CD4-positive, alpha-beta T cell (primary cell): ENCODE data around the gene SLC2A10. TPM values are rescaled to one million over a fixed set of nuclear protein-coding genes. Genes with fewer than 3 reads are reported as not detected.

Experiments used
- ATAC-seq: fragments of 200-7000 bp; cut with Tn5 transposase; one replicate; pipeline ENCODE4 v1.10.0; 2022; ENCODE audit warnings: mild to moderate bottlenecking; ENCODE audit not compliant: poor library complexity
- CTCF ChIA-PET: fragments of 350-600 bp; sonication (Branson Sonifier 250); formaldehyde crosslinking; loops from one replicate; lab custom pipeline; 2021; ENCODE audit warnings: antibody characterized with exemption, inconsistent platforms; lab: Charles Lee
- POLR2A ChIA-PET: fragments of 350-600 bp; sonication (Branson Sonifier 250); formaldehyde crosslinking; loops from one replicate; lab custom pipeline; 2021; ENCODE audit warnings: antibody characterized with exemption, inconsistent platforms; lab: Charles Lee
- DNase-seq, 14 experiments: peaks; one replicate each; pipeline ENCODE4 v3.0.0-alpha.2; 2013 to 2020; ENCODE audit warnings: mixed read lengths in 2 of 14
- H3K27ac ChIP-seq, 2 donors: one replicate each; pipeline versions ENCODE4 v1.5.1 to v1.7.0; 2013; ENCODE audit warnings: low read length in 2 of 2, low read depth in 1 of 2, mild to moderate bottlenecking in 1 of 2
- H3K27me3 ChIP-seq, 2 experiments: 1 replicate in 1 of 2; 2 replicates in 1 of 2; pipeline versions ENCODE4 v1.6.1 to v1.7.0; 2013; ENCODE audit warnings: low read length in 2 of 2, control low read depth in 1 of 2, mild to moderate bottlenecking in 1 of 2, moderate library complexity in 1 of 2; ENCODE audit not compliant: insufficient read depth in 2 of 2, control insufficient read depth in 1 of 2
- H3K36me3 ChIP-seq: one replicate; pipeline ENCODE4 v1.6.1; 2013; ENCODE audit warnings: low read length, control low read depth; ENCODE audit not compliant: insufficient read depth
- H3K4me1 ChIP-seq: one replicate; pipeline ENCODE4 v1.6.1; 2013; ENCODE audit warnings: low read length, control low read depth; ENCODE audit not compliant: insufficient read depth
- H3K4me3 ChIP-seq: one replicate; pipeline ENCODE4 v1.5.1; 2013; ENCODE audit warnings: mild to moderate bottlenecking, low read length, moderate library complexity
- H3K9me3 ChIP-seq, 2 experiments: 1 replicate in 1 of 2; 2 replicates in 1 of 2; pipeline versions ENCODE4 v1.6.1 to v1.7.0; 2013; ENCODE audit warnings: low read length in 2 of 2, mild to moderate bottlenecking in 2 of 2, control low read depth in 1 of 2, moderate library complexity in 1 of 2; ENCODE audit not compliant: control insufficient read depth in 1 of 2, insufficient read depth in 1 of 2
- H3K27ac Mint-ChIP-seq: one replicate; pipeline ENCODE4 v1.8.0; 2020; ENCODE audit warnings: mixed read lengths
- H3K27me3 Mint-ChIP-seq: one replicate; pipeline ENCODE4 v1.8.0; 2021; ENCODE audit warnings: mixed read lengths
- H3K36me3 Mint-ChIP-seq: one replicate; pipeline ENCODE4 v1.8.0; 2021; ENCODE audit warnings: low read depth, mixed read lengths
- H3K4me1 Mint-ChIP-seq: one replicate; pipeline ENCODE4 v1.8.0; 2021; ENCODE audit warnings: low read depth, mixed read lengths
- H3K4me3 Mint-ChIP-seq: one replicate; pipeline ENCODE4 v1.8.0; 2020; ENCODE audit warnings: mild to moderate bottlenecking, mixed read lengths
- H3K9me3 Mint-ChIP-seq: one replicate; pipeline ENCODE4 v1.8.0; 2020; ENCODE audit warnings: mixed read lengths
- intact Hi-C, 2 experiments: fragments of 100-400 bp; cut with DNase I in 1 of 2; cut with micrococcal nuclease in 1 of 2; formaldehyde crosslinking; loops; one replicate each; pipeline versions ENCODE4 v1.15.1 to v1.9.0; 2023 to 2025; cut with DNase I, micrococcal nuclease
- total RNA-seq, 174 experiments: library from RNA in 2 of 174; stranded (reverse) in 2 of 174; gene quantifications; one replicate each; pipeline ENCODE4 v1.2.3 and lab custom pipeline; 2021 to 2026
- TF ChIP-seq, protein P1 (sequence below): fragments of 200-600 bp; IDR thresholded peaks from one replicate; pipeline ENCODE4 v1.8.0; 2022; ENCODE audit warnings: antibody characterized with exemption, mild to moderate bottlenecking

The SLC2A10 gene
- total RNA-seq, 2 experiments from 2014 or later: not detected

- Mint-ChIP-seq H3K27ac (no peak overlapping the region), H3K9me3 (peaks cover 3% of the 10 kb centered on the region), H3K27me3 (peaks cover 86% of the 10 kb centered on the region), H3K4me3 (no peak overlapping the region), H3K4me1 (peaks cover 11% of the 10 kb centered on the region), H3K36me3 (no peaks in the 10 kb centered on the region)
- TF ChIP-seq, protein P1, sequence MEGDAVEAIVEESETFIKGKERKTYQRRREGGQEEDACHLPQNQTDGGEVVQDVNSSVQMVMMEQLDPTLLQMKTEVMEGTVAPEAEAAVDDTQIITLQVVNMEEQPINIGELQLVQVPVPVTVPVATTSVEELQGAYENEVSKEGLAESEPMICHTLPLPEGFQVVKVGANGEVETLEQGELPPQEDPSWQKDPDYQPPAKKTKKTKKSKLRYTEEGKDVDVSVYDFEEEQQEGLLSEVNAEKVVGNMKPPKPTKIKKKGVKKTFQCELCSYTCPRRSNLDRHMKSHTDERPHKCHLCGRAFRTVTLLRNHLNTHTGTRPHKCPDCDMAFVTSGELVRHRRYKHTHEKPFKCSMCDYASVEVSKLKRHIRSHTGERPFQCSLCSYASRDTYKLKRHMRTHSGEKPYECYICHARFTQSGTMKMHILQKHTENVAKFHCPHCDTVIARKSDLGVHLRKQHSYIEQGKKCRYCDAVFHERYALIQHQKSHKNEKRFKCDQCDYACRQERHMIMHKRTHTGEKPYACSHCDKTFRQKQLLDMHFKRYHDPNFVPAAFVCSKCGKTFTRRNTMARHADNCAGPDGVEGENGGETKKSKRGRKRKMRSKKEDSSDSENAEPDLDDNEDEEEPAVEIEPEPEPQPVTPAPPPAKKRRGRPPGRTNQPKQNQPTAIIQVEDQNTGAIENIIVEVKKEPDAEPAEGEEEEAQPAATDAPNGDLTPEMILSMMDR: no peak
- no peak for DNase-seq
- no peak overlapping the region for H3K4me3 ChIP-seq
- H3K27ac ChIP-seq: no peak overlapping the region
- H3K27me3 ChIP-seq: peaks cover 38 to 65% of the 10 kb centered on the region in 2 experiments
- no peak for ATAC-seq
- intact Hi-C loops: no loop called here
- ChIA-PET CTCF (no interaction called here), POLR2A (no interaction called here)
- no peaks in the 10 kb centered on the region for H3K36me3 ChIP-seq
- H3K9me3 ChIP-seq: peaks cover 7 to 8% of the 10 kb centered on the region in 2 experiments
- peaks cover 6% of the 10 kb centered on the region for H3K4me1 ChIP-seq
These were observed 1.1 kb upstream of the SLC2A10 start for GRCh38 chr20:46708172-46708860.

GRCh38 chr20:46709055-46709458 lies 392 bp upstream of the SLC2A10 start:
- Histone ChIP-seq H3K27me3 (peaks cover 38 to 65% of the 10 kb centered on the region in 2 experiments), H3K9me3 (peaks cover 7 to 8% of the 10 kb centered on the region in 2 experiments), H3K27ac (no peak overlapping the region), H3K36me3 (no peaks in the 10 kb centered on the region), H3K4me3 (no peak overlapping the region), H3K4me1 (peaks cover 6% of the 10 kb centered on the region)
- Mint-ChIP-seq H3K27ac (no peak overlapping the region), H3K9me3 (peaks cover 3% of the 10 kb centered on the region), H3K4me1 (peaks cover 11% of the 10 kb centered on the region), H3K4me3 (peak overlapping the region; percentile 57), H3K36me3 (no peaks in the 10 kb centered on the region), H3K27me3 (peaks cover 86% of the 10 kb centered on the region)
- DNase-seq (no peak), ATAC-seq (no peak)
- ChIA-PET POLR2A (no interaction called here), CTCF (no interaction called here)
- TF ChIP-seq, protein P1: no peak
- intact Hi-C loops: no loop called here

GRCh38 chr20:46710153-46710913 lies 884 bp downstream of the SLC2A10 start:
- H3K9me3 ChIP-seq: peaks cover 7 to 8% of the 10 kb centered on the region in 2 experiments
- ATAC-seq (no peak), DNase-seq (no peak)
- Mint-ChIP-seq H3K27me3 (peaks cover 87% of the 10 kb centered on the region), H3K4me1 (peaks cover 11% of the 10 kb centered on the region), H3K27ac (no peak overlapping the region), H3K36me3 (no peaks in the 10 kb centered on the region), H3K9me3 (peaks cover 3% of the 10 kb centered on the region), H3K4me3 (peak overlapping the region; percentile 62)
- no peaks in the 10 kb centered on the region for H3K36me3 ChIP-seq
- TF ChIP-seq, protein P1: no peak
- ChIA-PET POLR2A (interaction anchor here (0.6 kb wide), 1 partner anchor 20 kb away, joined by 3 read pairs; no protein-coding TSS in a partner anchor), CTCF (no interaction called here)
- peaks cover 6% of the 10 kb centered on the region for H3K4me1 ChIP-seq
- peaks cover 44 to 64% of the 10 kb centered on the region in 2 experiments for H3K27me3 ChIP-seq
- H3K27ac ChIP-seq: no peak overlapping the region
- H3K4me3 ChIP-seq: no peak overlapping the region
- intact Hi-C loops: no loop called here
